Endodermal cell (in vitro differentiated cells): ENCODE results near the gene KANSL1L. TPM values are rescaled to one million over a fixed set of nuclear protein-coding genes. Genes with fewer than 3 reads are reported as not detected.

ENCODE experiments used
- DNase-seq: peaks from one replicate; pipeline ENCODE4 v3.0.0-alpha.2; 2017
- H3K27ac ChIP-seq: 2 replicates; pipeline ENCODE4 v1.5.1; 2013; ENCODE audit warnings: mild to moderate bottlenecking, low read depth, low read length, moderate library complexity
- H3K27me3 ChIP-seq: 2 replicates; pipeline ENCODE4 v1.6.1; 2013; ENCODE audit warnings: mild to moderate bottlenecking, low read length, moderate library complexity; ENCODE audit not compliant: insufficient read depth, control insufficient read depth, poor library complexity, severe bottlenecking
- H3K36me3 ChIP-seq: 2 replicates; pipeline ENCODE4 v1.7.0; 2013; ENCODE audit warnings: mild to moderate bottlenecking, low read length, moderate library complexity; ENCODE audit not compliant: control insufficient read depth, insufficient read depth
- H3K4me1 ChIP-seq: one replicate; pipeline ENCODE4 v1.7.0; 2013; ENCODE audit warnings: low read length; ENCODE audit not compliant: control insufficient read depth, insufficient read depth
- H3K4me3 ChIP-seq: 2 replicates; pipeline ENCODE4 v1.5.1; 2013; ENCODE audit warnings: mild to moderate bottlenecking, low read length, moderate library complexity
- H3K9ac ChIP-seq: 2 replicates; pipeline ENCODE4 v1.6.1; 2013; ENCODE audit warnings: mild to moderate bottlenecking, low read length, moderate library complexity; ENCODE audit not compliant: poor library complexity, severe bottlenecking; ENCODE audit errors: extremely low read depth
- H3K9me3 ChIP-seq: 2 replicates; pipeline ENCODE4 v1.6.1; 2013; ENCODE audit warnings: mild to moderate bottlenecking, low read length, moderate library complexity; ENCODE audit not compliant: control insufficient read depth
- H3K27ac Mint-ChIP-seq: 2 replicates; pipeline ENCODE4 v1.8.0; 2020; ENCODE audit warnings: mixed read lengths
- H3K27me3 Mint-ChIP-seq: 2 replicates; pipeline ENCODE4 v1.8.0; 2021; ENCODE audit warnings: mild to moderate bottlenecking, mixed read lengths; ENCODE audit not compliant: insufficient read depth
- H3K36me3 Mint-ChIP-seq: 2 replicates; pipeline ENCODE4 v1.8.0; 2020; ENCODE audit warnings: low read depth, mixed read lengths
- H3K4me1 Mint-ChIP-seq: 2 replicates; pipeline ENCODE4 v1.8.0; 2020; ENCODE audit warnings: mixed read lengths
- H3K4me3 Mint-ChIP-seq: 2 replicates; pipeline ENCODE4 v1.8.0; 2020; ENCODE audit warnings: mild to moderate bottlenecking, moderate library complexity, mixed read lengths
- H3K9me3 Mint-ChIP-seq: 2 replicates; pipeline ENCODE4 v1.8.0; 2020; ENCODE audit warnings: mild to moderate bottlenecking, mixed read lengths
- WGBS, 2 experiments: methylation state at CpG; one replicate each; pipeline versions ENCODE4 v1.1.5 to v1.1.7; 2013; ENCODE audit warnings: missing lambda C conversion rate in 2 of 2, mixed read lengths in 1 of 2; ENCODE audit not compliant: insufficient coverage in 1 of 2, insufficient read length in 1 of 2; 5-methylcytosine and 5-hydroxymethylcytosine counted together
- total RNA-seq, 2 donors: library from RNA; stranded (reverse); fragmentation: NEBNext Ultra II Directional in 1 of 2; extraction: Animal tissue kit (Norgen Biotek cat#: 25700) in 1 of 2; gene quantifications; 2 replicates in 1 of 2; 3 replicates in 1 of 2; pipeline ENCODE4 v1.2.1, GENCODE V29; 2021
- TF ChIP-seq, protein P1 (sequence below): fragments of 200-600 bp; sonication (generic); conservative IDR thresholded peaks from 2 replicates; pipeline ENCODE4 v1.5.0; 2021; ENCODE audit warnings: antibody characterized with exemption, mild to moderate bottlenecking

The KANSL1L gene
- total RNA-seq, 2 donors from 2014 or later = 26.6 to 31.3 TPM

DNA sequence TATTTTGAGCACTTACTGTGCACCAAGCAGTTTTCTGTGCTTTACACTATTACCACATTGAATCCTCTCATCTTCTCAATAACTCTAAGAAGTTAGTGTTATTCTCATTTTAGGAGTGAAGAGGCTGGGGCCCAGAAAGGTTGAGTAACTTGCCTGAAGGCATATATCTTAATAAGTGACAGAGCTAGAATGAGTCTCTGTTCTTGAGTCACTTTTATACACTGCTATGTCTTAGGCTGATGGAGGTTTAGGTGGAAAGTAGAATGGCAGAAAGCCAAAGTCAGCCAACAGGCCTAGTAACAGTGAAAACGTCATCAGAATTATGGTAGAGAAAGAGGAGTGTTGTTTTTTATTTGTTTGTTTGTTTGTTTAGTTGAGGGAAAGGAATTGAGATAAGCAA, 196.6 kb downstream of the KANSL1L start:
- no peak for DNase-seq
- Histone ChIP-seq H3K27ac (no peak overlapping the region), H3K9me3 (no peaks in the 10 kb centered on the region), H3K4me3 (no peak overlapping the region), H3K4me1 (no peaks in the 10 kb centered on the region), H3K36me3 (no peaks in the 10 kb centered on the region), H3K9ac (no peak overlapping the region), H3K27me3 (no peaks in the 10 kb centered on the region)
- H3K27ac Mint-ChIP-seq = no peak overlapping the region
- no peak overlapping the region for H3K4me3 Mint-ChIP-seq
- TF ChIP-seq, protein P1, sequence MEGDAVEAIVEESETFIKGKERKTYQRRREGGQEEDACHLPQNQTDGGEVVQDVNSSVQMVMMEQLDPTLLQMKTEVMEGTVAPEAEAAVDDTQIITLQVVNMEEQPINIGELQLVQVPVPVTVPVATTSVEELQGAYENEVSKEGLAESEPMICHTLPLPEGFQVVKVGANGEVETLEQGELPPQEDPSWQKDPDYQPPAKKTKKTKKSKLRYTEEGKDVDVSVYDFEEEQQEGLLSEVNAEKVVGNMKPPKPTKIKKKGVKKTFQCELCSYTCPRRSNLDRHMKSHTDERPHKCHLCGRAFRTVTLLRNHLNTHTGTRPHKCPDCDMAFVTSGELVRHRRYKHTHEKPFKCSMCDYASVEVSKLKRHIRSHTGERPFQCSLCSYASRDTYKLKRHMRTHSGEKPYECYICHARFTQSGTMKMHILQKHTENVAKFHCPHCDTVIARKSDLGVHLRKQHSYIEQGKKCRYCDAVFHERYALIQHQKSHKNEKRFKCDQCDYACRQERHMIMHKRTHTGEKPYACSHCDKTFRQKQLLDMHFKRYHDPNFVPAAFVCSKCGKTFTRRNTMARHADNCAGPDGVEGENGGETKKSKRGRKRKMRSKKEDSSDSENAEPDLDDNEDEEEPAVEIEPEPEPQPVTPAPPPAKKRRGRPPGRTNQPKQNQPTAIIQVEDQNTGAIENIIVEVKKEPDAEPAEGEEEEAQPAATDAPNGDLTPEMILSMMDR = no peak
- no peaks in the 10 kb centered on the region for H3K9me3 Mint-ChIP-seq
- no peaks in the 10 kb centered on the region for H3K4me1 Mint-ChIP-seq
- 67 to 78% methylated on average over 1 of the region's 1 CpG for WGBS, 2 experiments
- H3K27me3 Mint-ChIP-seq = peaks cover 10% of the 10 kb centered on the region
- no peaks in the 10 kb centered on the region for H3K36me3 Mint-ChIP-seq

DNA sequence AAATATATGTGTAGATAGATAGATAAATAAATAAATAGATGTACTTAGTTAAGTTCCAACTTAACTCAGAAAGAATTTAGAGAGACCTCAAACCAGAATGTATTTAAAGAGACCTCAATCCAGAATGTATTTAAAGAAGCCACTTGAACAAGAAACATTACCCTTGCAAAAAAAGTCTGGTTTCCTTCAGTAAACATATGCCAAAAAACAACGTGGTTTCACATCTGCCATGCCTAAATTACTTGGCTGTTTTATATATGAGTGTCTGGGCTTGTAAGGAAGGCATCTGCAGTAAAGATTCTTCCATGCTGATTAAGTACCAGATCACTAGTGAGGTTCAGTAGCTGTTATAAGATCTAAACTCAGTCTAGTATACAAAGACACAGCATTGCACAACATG, 197.9 kb downstream of the KANSL1L start:
- Histone ChIP-seq H3K4me1 (no peaks in the 10 kb centered on the region), H3K4me3 (no peak overlapping the region), H3K27ac (no peak overlapping the region), H3K9ac (no peak overlapping the region), H3K36me3 (no peaks in the 10 kb centered on the region), H3K27me3 (no peaks in the 10 kb centered on the region), H3K9me3 (no peaks in the 10 kb centered on the region)
- H3K4me3 Mint-ChIP-seq = no peak overlapping the region
- no peak for DNase-seq
- H3K27me3 Mint-ChIP-seq = peaks cover 10% of the 10 kb centered on the region
- H3K36me3 Mint-ChIP-seq = no peaks in the 10 kb centered on the region
- H3K4me1 Mint-ChIP-seq = no peaks in the 10 kb centered on the region
- no peaks in the 10 kb centered on the region for H3K9me3 Mint-ChIP-seq
- WGBS, 2 experiments = 88% methylated on average over 1 of the region's 1 CpG; no CpG with 5 or more reads in 1 of the 2 experiments
- no peak overlapping the region for H3K27ac Mint-ChIP-seq
- TF ChIP-seq, protein P1 = no peak

Other genes with a start within 250 kb of the KANSL1L start
- gene RPE, start 168.8 kb downstream of the KANSL1L start, total RNA-seq = 10 to 100 TPM; 58.4 TPM
- gene ACADL, start 54.0 kb upstream of the KANSL1L start, total RNA-seq = 1 to 10 TPM in 1 of 2 donors, under 1 TPM in 1; 0.66 to 1.1 TPM
- not detected for gene MYL1, start 143.8 kb upstream of the KANSL1L start, total RNA-seq